Endothelial cell (in vitro differentiated cells): ENCODE results near the gene USP21. TPM values are rescaled to one million over a fixed set of nuclear protein-coding genes. Genes with fewer than 3 reads are reported as not detected.

Experiments
- total RNA-seq: library from RNA; stranded (reverse); fragmentation: NEBNext Ultra II Directional; extraction: Animal tissue kit (Norgen Biotek cat#: 25700); gene quantifications from one replicate; pipeline ENCODE4 v1.2.1, GENCODE V29; 2021; ENCODE audit not compliant: unreplicated experiment

Gene USP21
- total RNA-seq, 1 donor from 2014 or later: 22.2 TPM

Other genes with a start within 250 kb of the USP21 start
- 118 TPM for gene ITLN2, start 204.7 kb upstream of the USP21 start, total RNA-seq
- 361 TPM for gene F11R, start 138.3 kb upstream of the USP21 start, total RNA-seq
- gene TSTD1, start 120.5 kb upstream of the USP21 start, total RNA-seq: 14.2 TPM
- 121 TPM for gene USF1, start 113.5 kb upstream of the USP21 start, total RNA-seq
- 0.23 TPM for gene ARHGAP30, start 89.6 kb upstream of the USP21 start, total RNA-seq
- 0.13 TPM for gene NECTIN4, start 69.9 kb upstream of the USP21 start, total RNA-seq
- 7.3 TPM for gene KLHDC9, start 61.1 kb upstream of the USP21 start, total RNA-seq
- gene PFDN2, start 41.5 kb upstream of the USP21 start, total RNA-seq: 73.8 TPM
- gene NIT1, start 41.4 kb upstream of the USP21 start, total RNA-seq: 20.5 TPM
- gene DEDD, start 26.8 kb upstream of the USP21 start, total RNA-seq: 133 TPM
- 124 TPM for gene UFC1, start 5.5 kb upstream of the USP21 start, total RNA-seq
- gene PPOX, start 6.9 kb downstream of the USP21 start, total RNA-seq: 39.0 TPM
- gene B4GALT3, start 18.0 kb downstream of the USP21 start, total RNA-seq: 44.0 TPM
- gene ADAMTS4, start 39.6 kb downstream of the USP21 start, total RNA-seq: 56.8 TPM
- 93.1 TPM for gene NDUFS2, start 42.9 kb downstream of the USP21 start, total RNA-seq
- 4.3 TPM for gene FCER1G, start 55.8 kb downstream of the USP21 start, total RNA-seq
- gene APOA2, start 64.1 kb downstream of the USP21 start, total RNA-seq: not detected
- 22.0 TPM for gene TOMM40L, start 66.6 kb downstream of the USP21 start, total RNA-seq
- gene NR1I3, start 78.7 kb downstream of the USP21 start, total RNA-seq: not detected
- not detected for gene PCP4L1, start 99.2 kb downstream of the USP21 start, total RNA-seq
- 2.6 TPM for gene MPZ, start 150.5 kb downstream of the USP21 start, total RNA-seq
- gene SDHC, start 154.9 kb downstream of the USP21 start, total RNA-seq: 180 TPM
- not detected for gene CFAP126, start 208.4 kb downstream of the USP21 start, total RNA-seq